ENCODE measurements around the gene SEPTIN12. TPM values are rescaled to one million over a fixed set of nuclear protein-coding genes. Genes with fewer than 3 reads are reported as not detected.

Gene SEPTIN12
- total and polyA plus RNA-seq, 2 of the 8 experiments (the other 6 are each of a cell fraction or from before 2014, with no cell fraction given) = 0.24 TPM; not detected in 1

GRCh38 chr16:4743226-4743878, 44.8 kb downstream of the SEPTIN12 start:
- Histone ChIP-seq H3K4ac (replicated peaks; ENCODE audit: insufficient read length, low read depth, low read length) (peak overlapping the region; percentile 21), H3K23me2 (ENCODE audit: low read depth, low read length) (no peaks in the 10 kb centered on the region), H3K4me1 (replicated peaks in 1 of 4; ENCODE audit: control insufficient read depth in 3 of 4, insufficient read depth in 4 of 4, low read length in 3 of 4) (peaks cover 4 to 9% (median 6%) of the 10 kb centered on the region in 4 experiments), H2AFZ (ENCODE audit: low read length) (no peak overlapping the region), H3K79me1 (ENCODE audit: low read depth, low read length) (no peaks in the 10 kb centered on the region), H2AK5ac (ENCODE audit: low read depth, low read length) (no peak overlapping the region), H3K9me3 (ENCODE audit: insufficient read depth in 2 of 2, low read depth in 1 of 2, low read length in 1 of 2) (no peaks in the 10 kb centered on the region), H3K9ac (replicated peaks in 1 of 4; ENCODE audit: extremely low read depth in 1 of 4, low read depth in 3 of 4, low read length in 3 of 4) (no peak overlapping the region), H3K14ac (ENCODE audit: insufficient read length) (no peak overlapping the region), H2BK20ac (ENCODE audit: low read length) (no peak overlapping the region), H3K79me2 (ENCODE audit: control insufficient read depth in 1 of 2, insufficient read depth in 2 of 2, low read length in 2 of 2) (no peaks in the 10 kb centered on the region), H2BK15ac (ENCODE audit: low read length) (peak overlapping the region; percentile 88), H3K27me3 (replicated peaks in 1 of 4; ENCODE audit: control insufficient read depth in 3 of 4, extremely low read depth in 1 of 4, insufficient read depth in 3 of 4, low read length in 3 of 4) (no peaks in the 10 kb centered on the region), H4K8ac (ENCODE audit: extremely low read depth, insufficient read depth, low read length) (no peak overlapping the region; the same call in 1 of the 2 replicates), H3K56ac (replicated peaks; ENCODE audit: insufficient read length, low read depth, low read length) (no peak overlapping the region), H3K18ac (ENCODE audit: extremely low read depth, low read length) (no peak overlapping the region; the same call in 1 of the 2 replicates), H4K5ac (ENCODE audit: insufficient read length, low read depth, low read length) (no peak overlapping the region), H3K4me3 (ENCODE audit: extremely low read depth in 1 of 4, insufficient read depth in 2 of 4, low read depth in 3 of 4, low read length in 4 of 4) (no peak overlapping the region), H3K23ac (ENCODE audit: insufficient read length) (no peak overlapping the region), H3K4me2 (ENCODE audit: insufficient read depth in 1 of 2, low read depth in 2 of 2, low read length in 2 of 2) (peak overlapping the region in 1 of 2 experiments; percentile 37; a peak in 2 of 4 replicates), H3K27ac (ENCODE audit: low read depth, low read length) (no peak overlapping the region), H2BK12ac (ENCODE audit: low read depth, low read length) (peak overlapping the region; percentile 40; the same call in 1 of the 2 replicates), H2BK120ac (replicated peaks; ENCODE audit: low read depth, low read length) (no peak overlapping the region), H4K91ac (replicated peaks; ENCODE audit: insufficient read length, low read length) (no peak overlapping the region), H3K36me3 (ENCODE audit: control insufficient read depth in 2 of 4, insufficient read depth in 4 of 4, low read length in 3 of 4) (no peaks in the 10 kb centered on the region), H4K20me1 (replicated peaks in 1 of 2; ENCODE audit: control insufficient read depth in 1 of 2, insufficient read depth in 2 of 2, low read length in 2 of 2) (no peaks in the 10 kb centered on the region), H2BK5ac (ENCODE audit: low read depth, low read length) (peak overlapping the region; percentile 44; the same call in 1 of the 2 replicates)
- 67% methylated on average over 14 of the region's 14 CpGs; no CpG with 5 or more reads in 1 of the 2 experiments for WGBS, 2 experiments (ENCODE audit: extremely low coverage in 1 of 2, insufficient coverage in 1 of 2, insufficient read length in 1 of 2, insufficient replicate concordance in 2 of 2, low coverage in 1 of 2, low lambda C conversion rate in 2 of 2, missing lambda C conversion rate in 1 of 2)
- POLR2A ChIA-PET (ENCODE audit: partially characterized antibody) = interaction anchor here (0.7 to 3.1 kb wide), 2 partner anchors 9 to 150 kb away, joined by 3 to 12 read pairs; partner anchors contain the start of genes ANKS3 and DNAAF8
- FAIRE-seq = no peak
- CTCF ChIA-PET (ENCODE audit: partially characterized antibody) = interaction anchor here (1.1 to 1.8 kb wide), 2 partner anchors 17 to 60 kb away, joined by 3 read pairs; no protein-coding TSS in a partner anchor
- DNase-seq (ENCODE audit: low read depth in 1 of 2, low spot score in 2 of 2) = no peak
- TF ChIP-seq, protein P1, sequence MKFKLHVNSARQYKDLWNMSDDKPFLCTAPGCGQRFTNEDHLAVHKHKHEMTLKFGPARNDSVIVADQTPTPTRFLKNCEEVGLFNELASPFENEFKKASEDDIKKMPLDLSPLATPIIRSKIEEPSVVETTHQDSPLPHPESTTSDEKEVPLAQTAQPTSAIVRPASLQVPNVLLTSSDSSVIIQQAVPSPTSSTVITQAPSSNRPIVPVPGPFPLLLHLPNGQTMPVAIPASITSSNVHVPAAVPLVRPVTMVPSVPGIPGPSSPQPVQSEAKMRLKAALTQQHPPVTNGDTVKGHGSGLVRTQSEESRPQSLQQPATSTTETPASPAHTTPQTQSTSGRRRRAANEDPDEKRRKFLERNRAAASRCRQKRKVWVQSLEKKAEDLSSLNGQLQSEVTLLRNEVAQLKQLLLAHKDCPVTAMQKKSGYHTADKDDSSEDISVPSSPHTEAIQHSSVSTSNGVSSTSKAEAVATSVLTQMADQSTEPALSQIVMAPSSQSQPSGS (IDR thresholded peaks at IDR 0.05; ENCODE audit: low read length) = no peak
- TF ChIP-seq CHD1 (IDR thresholded peaks at IDR 0.05; ENCODE audit: low read depth, low read length) (no peak), TAF7 (optimal IDR thresholded peaks at IDR 0.05; ENCODE audit: borderline replicate concordance, low read depth, low read length) (no peak), CTCF (IDR thresholded peaks at IDR 0.05; ENCODE audit: control extremely low read depth in 1 of 3, insufficient read depth in 1 of 3, low read depth in 1 of 3, low read length in 3 of 3) (no peak), CEBPB (IDR thresholded peaks at IDR 0.05; ENCODE audit: low read depth, low read length) (no peak), MAX (IDR thresholded peaks at IDR 0.05) (no peak), POU5F1 (IDR thresholded peaks at IDR 0.05; ENCODE audit: low read depth, low read length) (no peak), FOSL1 (IDR thresholded peaks at IDR 0.05; ENCODE audit: insufficient read depth, low read depth, low read length) (no peak)

All from H1 (cell line).